ENCODE measurements around the gene SUV39H2. TPM values are rescaled to one million over a fixed set of nuclear protein-coding genes. Genes with fewer than 3 reads are reported as not detected.

SUV39H2 gene
- total and polyA plus RNA-seq, 10 of the 15 experiments (the other 5 are each of a cell fraction or from before 2014, with no cell fraction given), result 24.3 to 41.1 (median 30.0) TPM

GRCh38 chr10:14926722-14927416 lies 48.2 kb downstream of the SUV39H2 start (continued):
- TF ChIP-seq ZBTB33 (IDR thresholded peaks at IDR 0.05) (no peak), SUZ12 (IDR thresholded peaks at IDR 0.05; ENCODE audit: unreplicated experiment) (no peak), BCLAF1 (IDR thresholded peaks at IDR 0.05) (no peak), ETV6 (conservative IDR thresholded peaks at IDR 0.05 in 1 of 2, IDR thresholded peaks at IDR 0.05 in 1 of 2; ENCODE audit: borderline replicate concordance in 1 of 2, low read depth in 1 of 2) (peak in 1 of 2 experiments; percentile 66; a peak in 2 of 4 replicates), ZNF592 (IDR thresholded peaks at IDR 0.05) (no peak), RB1 (IDR thresholded peaks at IDR 0.05; ENCODE audit: borderline replicate concordance) (no peak), MYC (IDR thresholded peaks at IDR 0.05; ENCODE audit: insufficient read depth, insufficient read length, insufficient replicate concordance, low read length, severe bottlenecking) (no peak), BCL11A (IDR thresholded peaks at IDR 0.05; ENCODE audit: low read depth, low read length) (peak; percentile 63; the same call in 1 of the 2 replicates), SP1 (IDR thresholded peaks at IDR 0.05; ENCODE audit: low read depth, low read length) (peak; percentile 35), ZNF274 (IDR thresholded peaks at IDR 0.05; ENCODE audit: insufficient read depth, insufficient read length) (no peak), ELK1 (IDR thresholded peaks at IDR 0.05; ENCODE audit: low read depth, low read length) (no peak), PML (IDR thresholded peaks at IDR 0.05; ENCODE audit: low read length) (no peak), TBL1XR1 (IDR thresholded peaks at IDR 0.05; ENCODE audit: low read depth, low read length) (no peak), EGR1 (IDR thresholded peaks at IDR 0.05; ENCODE audit: borderline replicate concordance in 1 of 2, low read depth in 2 of 2, low read length in 2 of 2) (no peak), STAT3 (IDR thresholded peaks at IDR 0.05; ENCODE audit: low read depth, low read length) (0 out of 2 replicates have a peak, but pooled peaks have one; percentile 52), ATF2 (IDR thresholded peaks at IDR 0.05; ENCODE audit: low read length) (peak; percentile 80), FOS (IDR thresholded peaks at IDR 0.05; ENCODE audit: borderline replicate concordance, extremely low read depth, insufficient read length) (no peak)

Data from GM12878 (cell line).